HG03460 (cell line): ENCODE measurements around the gene AP4E1.
A peak's percentile ranks its signal among the peaks of the same experiment; 100 is the strongest.
"Not testable (repeated sequence)": the region's sequence is repeated elsewhere in the genome, so short reads cannot be mapped to it uniquely, and the experiment has no call there.

ENCODE experiments used
- ATAC-seq: cut with Tn5 transposase; IDR thresholded peaks from one replicate; pipeline ENCODE4 v1.9.1; 2021; ENCODE audit not compliant: unreplicated experiment

AP4E1 gene

DNA sequence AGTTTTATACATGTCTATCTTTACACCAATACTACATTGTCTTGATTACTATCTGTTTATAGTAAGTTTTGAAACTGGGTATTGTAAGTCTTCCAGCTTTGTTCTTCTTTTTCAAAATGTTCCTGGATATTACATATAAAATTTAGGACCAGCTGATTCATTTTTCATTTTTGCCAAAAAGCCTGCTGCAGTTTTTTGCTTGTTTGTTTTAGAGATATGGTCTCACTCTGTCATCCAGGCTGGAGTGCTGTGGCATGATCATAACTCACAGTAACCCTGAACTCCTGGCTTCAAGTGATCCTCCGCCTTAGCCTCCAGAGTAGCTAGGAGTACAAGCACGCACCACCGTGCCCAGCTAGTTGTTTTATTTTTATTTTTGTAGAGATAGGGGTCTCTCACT lies 20.4 kb upstream of the AP4E1 start:
- ATAC-seq = no peak

GRCh38 chr15:50889589-50889988 lies 18.9 kb upstream of the AP4E1 start:
- no peak for ATAC-seq

- no peak for ATAC-seq
Observed at GRCh38 chr15:50890751-50891150, 17.7 kb upstream of the AP4E1 start.

GRCh38 chr15:50891159-50891558 lies 17.3 kb upstream of the AP4E1 start:
- ATAC-seq = no peak

GRCh38 chr15:50893976-50894375 lies 14.5 kb upstream of the AP4E1 start:
- no peak for ATAC-seq

GRCh38 chr15:50901390-50901789 lies 7.1 kb upstream of the AP4E1 start:
- ATAC-seq = not testable (repeated sequence)

GRCh38 chr15:50904211-50904610 lies 4.3 kb upstream of the AP4E1 start:
- ATAC-seq = no peak

DNA sequence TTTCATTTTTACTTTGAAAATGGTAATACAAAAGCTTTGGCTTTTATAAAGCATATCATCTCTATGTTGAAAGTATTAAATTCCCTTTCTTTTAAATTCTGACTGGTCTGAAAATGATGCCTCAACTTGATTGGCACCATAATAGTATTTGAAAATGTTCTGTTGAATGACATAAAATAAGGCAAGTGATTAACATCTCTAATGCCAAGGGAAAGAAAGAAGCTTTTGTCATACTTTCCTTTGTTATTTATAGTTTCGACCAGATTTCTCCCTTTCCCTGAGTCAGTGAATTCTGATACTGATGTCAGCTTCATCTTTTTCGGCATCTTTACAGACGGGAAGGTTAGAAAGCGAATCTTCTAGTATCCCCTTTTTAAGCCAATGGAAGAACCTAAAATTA lies 3.4 kb upstream of the AP4E1 start:
- no peak for ATAC-seq

DNA sequence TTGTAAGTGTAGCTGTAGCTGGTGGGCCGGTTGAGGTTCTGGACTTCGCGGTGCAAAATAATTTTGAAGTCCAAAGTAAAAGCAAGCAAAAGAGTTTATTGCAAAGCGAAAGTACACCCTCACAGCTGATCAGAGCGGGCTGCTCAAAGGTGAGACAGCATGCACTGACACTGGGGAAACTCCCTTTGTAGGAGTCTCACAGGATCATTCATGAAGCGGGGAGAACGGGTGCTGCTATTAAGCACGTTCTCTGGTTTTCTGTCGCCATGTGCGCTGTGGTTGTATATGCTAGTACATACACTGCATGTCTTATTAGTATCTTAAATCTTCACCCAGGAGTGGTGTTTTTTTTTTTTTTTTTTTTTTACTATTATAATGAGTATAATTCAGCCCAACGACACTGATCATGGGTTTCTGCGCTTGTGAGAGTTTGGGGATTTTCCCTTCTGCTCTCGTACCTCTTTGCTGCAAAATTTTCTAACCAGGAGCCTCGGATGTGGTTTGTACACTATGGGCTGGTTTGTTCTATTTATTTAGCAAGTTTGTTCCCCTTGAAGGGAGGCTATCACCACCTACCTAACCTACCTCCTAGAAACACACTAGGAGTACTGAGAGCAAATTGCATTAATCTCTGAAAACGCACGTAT lies 1.4 kb upstream of the AP4E1 start:
- peak; percentile 58 for ATAC-seq

DNA sequence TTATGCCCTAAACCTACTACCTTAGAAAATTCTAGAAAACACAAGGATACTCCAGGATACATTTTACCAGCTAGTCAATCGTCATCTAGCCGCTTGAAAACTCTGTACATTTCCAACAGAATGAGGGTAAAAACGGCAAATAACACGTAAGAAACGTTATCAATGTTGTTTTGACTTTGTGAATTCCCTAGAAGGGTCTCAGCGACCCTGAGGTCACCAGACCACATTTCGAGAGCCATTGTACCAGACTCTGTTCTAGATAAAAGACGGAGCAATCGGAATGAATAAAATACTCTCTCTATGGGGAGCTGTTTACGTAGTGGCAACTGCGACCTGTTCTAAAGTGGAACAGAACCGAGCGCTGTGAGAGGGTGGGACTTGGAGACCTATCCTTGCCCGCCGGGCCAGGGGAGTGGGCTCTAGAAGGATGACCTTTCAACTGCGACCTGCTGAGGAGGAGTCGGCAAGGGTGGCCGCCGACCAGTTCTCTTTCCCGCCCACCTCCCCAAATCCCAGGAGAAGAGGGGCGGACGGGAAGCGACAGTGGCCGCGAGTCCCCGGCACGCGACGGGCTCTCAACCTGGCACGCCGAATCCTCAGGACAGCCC lies 778 bp upstream of the AP4E1 start:
- ATAC-seq = peak; percentile 30

GRCh38 chr15:50909010-50909317 lies 481 bp downstream of the AP4E1 start:
- ATAC-seq = no peak

GRCh38 chr15:50910426-50910795 lies 1.9 kb downstream of the AP4E1 start:
- ATAC-seq = not testable (repeated sequence)

DNA sequence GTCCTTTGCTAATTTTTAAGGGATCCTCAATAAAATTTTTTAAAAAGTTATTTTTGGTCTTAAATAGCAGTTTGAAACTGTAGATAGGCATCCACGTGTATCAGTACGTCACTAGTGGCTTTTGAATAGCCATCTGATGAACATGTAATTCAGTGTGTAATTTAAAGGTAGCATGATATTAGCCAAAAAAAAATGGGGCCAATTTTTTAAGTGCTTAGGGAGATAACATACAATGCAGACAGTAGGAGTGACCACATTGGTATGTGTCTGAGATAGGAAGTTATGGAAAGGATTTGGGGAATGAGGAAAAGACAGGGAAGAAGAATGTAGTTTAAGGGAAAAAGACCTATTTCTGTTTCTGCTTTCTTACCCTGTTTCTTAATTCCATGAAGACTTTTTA lies 2.5 kb downstream of the AP4E1 start:
- no peak for ATAC-seq

DNA sequence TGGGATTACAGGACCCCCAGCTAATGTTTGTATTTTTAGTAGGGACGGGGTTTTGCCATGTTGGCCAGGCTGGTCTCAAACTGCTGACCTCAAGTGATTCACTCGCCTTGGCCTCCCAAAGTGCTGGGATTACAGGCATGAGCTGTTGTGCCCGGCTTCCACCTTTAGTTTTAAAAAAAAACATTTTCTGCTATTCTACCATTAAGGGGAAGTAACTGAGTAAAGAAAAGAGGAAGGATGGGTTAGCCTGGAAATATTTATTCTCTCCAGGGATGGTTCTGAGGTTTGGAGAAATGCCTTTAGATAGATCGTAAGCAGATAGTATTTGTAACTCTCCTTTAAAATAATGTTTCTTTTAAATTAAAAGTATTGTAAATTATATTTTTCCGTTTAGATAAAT lies 3.1 kb downstream of the AP4E1 start:
- no peak for ATAC-seq

- ATAC-seq = no peak
Observed at GRCh38 chr15:50916400-50916799, 7.9 kb downstream of the AP4E1 start.

GRCh38 chr15:50919359-50919758 lies 10.9 kb downstream of the AP4E1 start:
- ATAC-seq = not testable (repeated sequence)

DNA sequence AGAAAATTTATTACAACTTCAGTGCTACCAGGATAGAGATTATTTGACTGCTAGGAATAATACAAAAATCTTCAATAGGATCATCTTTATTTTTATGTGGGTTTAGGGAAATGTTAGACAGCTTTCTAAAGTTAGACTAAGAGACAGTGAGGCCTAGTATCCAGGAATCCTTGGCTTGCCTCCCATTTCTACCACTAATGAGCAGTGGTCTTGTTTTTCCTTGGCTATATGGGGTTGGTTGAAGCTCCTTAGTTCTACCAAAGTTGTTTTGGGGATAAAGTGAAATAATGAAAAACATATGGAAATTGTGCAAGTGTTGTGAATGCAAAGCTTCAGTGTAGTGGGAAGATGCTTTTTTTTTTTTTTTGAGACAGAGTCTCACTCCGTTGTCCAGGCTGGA lies 16.8 kb downstream of the AP4E1 start:
- ATAC-seq = no peak

DNA sequence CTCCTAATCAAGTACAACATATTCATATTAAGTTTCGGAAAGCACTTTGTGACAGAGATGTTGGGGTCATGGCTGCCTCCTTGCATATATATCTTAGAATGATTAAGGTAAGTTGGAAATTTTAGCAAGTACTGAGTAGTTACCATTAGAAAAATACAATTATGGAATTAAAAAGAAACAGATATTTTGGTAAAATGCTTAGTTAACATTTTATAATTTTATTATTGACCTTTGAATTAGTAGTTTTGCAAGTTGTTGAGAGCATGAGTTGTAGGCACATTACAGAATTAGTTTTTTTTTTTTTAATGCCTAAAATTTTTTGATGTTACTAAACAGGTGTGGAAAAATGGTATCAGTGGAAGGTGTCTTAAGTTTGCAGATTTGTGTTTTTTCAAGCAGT lies 20.6 kb downstream of the AP4E1 start:
- ATAC-seq = no peak

DNA sequence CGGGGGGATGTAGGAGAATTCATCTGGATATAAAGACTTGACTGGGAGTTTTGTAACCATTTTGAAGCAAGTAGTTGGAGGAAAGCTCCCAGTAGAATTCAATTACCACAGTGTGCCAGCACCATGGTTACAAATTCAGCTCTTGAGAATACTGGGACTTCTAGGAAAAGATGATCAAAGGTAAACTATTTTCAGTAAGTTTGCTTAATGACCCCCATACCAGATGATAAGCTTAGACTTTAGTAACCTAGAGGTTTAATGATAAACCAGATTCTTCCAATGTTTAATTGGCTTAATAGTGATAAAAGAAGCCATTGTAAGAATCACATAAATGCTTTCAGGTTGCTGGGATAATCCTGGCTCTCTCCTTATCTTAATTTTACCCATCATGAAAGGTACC lies 22.3 kb downstream of the AP4E1 start:
- ATAC-seq = no peak

- no peak for ATAC-seq
Observed at GRCh38 chr15:50933341-50933740, 24.9 kb downstream of the AP4E1 start.

DNA sequence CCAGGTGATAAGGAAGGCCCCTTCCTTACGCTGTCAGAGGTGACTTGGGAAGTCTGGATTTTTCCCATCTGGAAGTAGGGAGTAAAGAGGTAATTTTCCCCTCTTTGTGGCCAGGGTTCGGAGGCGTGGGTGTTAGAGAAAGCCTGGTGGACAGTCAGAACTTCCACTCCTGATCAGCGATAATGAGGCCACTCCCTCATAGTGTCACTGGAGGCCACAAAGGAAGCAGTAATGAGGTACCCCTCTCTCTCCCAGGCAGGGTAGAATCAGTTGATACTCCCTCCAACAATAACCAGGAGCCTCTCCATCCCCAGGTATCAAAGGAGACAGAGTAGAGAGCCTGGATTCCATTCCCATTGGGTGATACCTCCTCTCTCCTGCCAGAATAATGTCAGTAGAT lies 30.0 kb downstream of the AP4E1 start:
- ATAC-seq = no peak

GRCh38 chr15:50939911-50940310 lies 31.4 kb downstream of the AP4E1 start:
- ATAC-seq = no peak

DNA sequence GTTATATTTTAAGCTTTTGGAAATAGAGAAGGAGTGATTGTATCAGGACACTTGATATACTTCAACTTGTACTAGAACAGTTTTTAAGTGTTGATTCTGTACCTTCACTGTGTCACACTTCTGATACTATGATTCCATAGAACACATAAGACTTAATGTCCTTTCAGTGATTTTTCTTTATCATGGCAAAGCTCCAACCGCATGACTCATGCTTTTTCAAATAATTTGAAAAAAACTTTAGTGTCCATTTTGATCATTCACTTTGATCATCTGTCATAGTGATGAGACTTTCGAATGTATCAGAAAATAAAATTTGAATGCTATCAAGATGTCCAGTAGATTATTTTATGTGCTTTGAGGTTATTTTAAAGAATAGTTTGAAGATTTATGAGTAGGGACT lies 32.0 kb downstream of the AP4E1 start:
- ATAC-seq = no peak
